GM12891 (cell line): ENCODE data around the gene CTXND1.

Experiments
- PAX5 ChIP-seq: IDR thresholded peaks from 2 replicates; pipeline ENCODE4 v1.6.1; 2011; ENCODE audit warnings: low read length, moderate library complexity, mild to moderate bottlenecking; ENCODE audit not compliant: insufficient read depth, severe bottlenecking
- POLR2A ChIP-seq: IDR thresholded peaks from 2 replicates; pipeline ENCODE4 v1.6.1; 2011; ENCODE audit warnings: low read depth, low read length, control low read depth
- POLR2AphosphoS5 ChIP-seq: IDR thresholded peaks from 2 replicates; pipeline ENCODE4 v1.6.1; 2011; ENCODE audit warnings: low read depth, low read length, control low read depth
- POU2F2 ChIP-seq: IDR thresholded peaks from 2 replicates; pipeline ENCODE4 v1.6.1; 2011; ENCODE audit warnings: low read depth, mild to moderate bottlenecking, control low read depth, low read length, moderate library complexity
- SPI1 ChIP-seq: IDR thresholded peaks from 2 replicates; pipeline ENCODE4 v1.6.1; 2011; ENCODE audit warnings: low read depth, low read length, control low read depth
- TAF1 ChIP-seq: IDR thresholded peaks from 2 replicates; pipeline ENCODE4 v1.6.1; 2011; ENCODE audit warnings: low read depth, low read length, control low read depth

DNA sequence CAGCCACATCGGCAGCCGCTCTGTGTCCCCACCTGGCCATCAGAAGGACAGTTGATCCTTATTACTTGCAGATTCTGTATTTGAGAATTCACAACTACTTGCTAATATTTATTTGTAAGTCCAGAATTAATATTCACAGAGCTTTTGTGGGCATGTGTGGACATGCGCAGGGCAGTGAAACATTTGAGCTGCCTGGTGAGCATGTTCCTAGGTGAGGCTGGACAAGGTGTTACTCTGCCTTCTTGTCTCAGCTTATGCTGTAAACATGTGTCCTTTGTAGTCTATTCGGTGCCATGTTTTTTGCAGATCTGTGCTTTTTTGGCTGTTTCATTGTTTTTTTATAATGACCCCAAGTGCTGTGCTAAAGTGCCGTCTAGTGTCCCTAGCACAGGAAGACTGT lies 83.6 kb downstream of the CTXND1 start:
- TF ChIP-seq POLR2A (no peak), POLR2AphosphoS5 (no peak), TAF1 (no peak), SPI1 (no peak), PAX5 (no peak), POU2F2 (no peak)
